Measurements from ENCODE around the gene WDR46.
A peak's percentile ranks its signal among the peaks of the same experiment; 100 is the strongest.

Gene WDR46

DNA sequence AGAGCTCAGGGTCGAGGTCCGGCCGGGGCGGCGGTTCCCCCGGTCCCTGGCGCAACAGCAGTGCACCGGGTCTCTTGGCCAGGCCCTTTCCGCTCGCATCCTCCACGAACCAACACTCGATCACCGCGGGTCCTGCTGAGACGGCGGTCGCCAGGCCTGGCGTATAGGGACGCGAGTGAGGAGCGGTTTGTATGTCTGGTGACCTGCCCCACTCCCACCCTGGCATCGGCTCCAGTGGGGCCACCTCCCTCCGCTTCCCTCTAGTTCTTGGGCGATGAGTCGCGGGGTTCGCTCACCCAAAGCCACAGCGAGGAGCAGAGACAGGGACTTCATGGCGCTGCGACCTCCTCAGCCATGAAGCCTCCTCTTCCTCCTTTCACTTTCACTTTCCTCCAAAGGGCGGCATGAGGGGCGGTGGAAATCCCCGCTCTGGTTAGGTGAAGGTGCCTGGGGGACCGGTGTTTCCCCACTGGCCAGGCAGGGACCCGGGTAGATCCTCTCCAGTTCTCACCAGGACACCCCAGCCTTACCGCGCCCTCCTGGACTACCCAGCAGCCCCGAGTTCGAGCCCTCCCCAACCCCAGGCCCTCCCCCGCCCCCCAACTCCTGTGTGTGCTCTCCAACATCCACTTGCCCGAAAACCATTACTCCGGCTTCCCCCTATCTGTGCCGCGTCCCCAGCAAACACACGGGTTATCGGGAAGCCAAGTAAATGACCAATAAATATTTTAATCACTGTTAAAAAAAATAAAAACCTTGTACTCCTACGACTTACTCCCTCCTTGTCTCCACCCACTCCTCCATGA, 24.9 kb upstream of the WDR46 start, which contains the start of gene TAPBP:
Gene TAPBP (minus strand): TSS at position 370 of the 806 bp plus-strand sequence. CDS start 37 bp downstream, at position 333.
- DNase-seq (ENCODE audit: low read depth), result peak; percentile 80

- no peak for DNase-seq (ENCODE audit: low read depth)
Observed at GRCh38 chr6:33313105-33313708, 24.2 kb upstream of the WDR46 start.

- peak; percentile 63 for DNase-seq (ENCODE audit: low read depth)
Observed at GRCh38 chr6:33312361-33313104, 23.5 kb upstream of the WDR46 start.

- DNase-seq (ENCODE audit: low read depth), result no peak
Observed at GRCh38 chr6:33306356-33306755, 17.3 kb upstream of the WDR46 start.

DNA sequence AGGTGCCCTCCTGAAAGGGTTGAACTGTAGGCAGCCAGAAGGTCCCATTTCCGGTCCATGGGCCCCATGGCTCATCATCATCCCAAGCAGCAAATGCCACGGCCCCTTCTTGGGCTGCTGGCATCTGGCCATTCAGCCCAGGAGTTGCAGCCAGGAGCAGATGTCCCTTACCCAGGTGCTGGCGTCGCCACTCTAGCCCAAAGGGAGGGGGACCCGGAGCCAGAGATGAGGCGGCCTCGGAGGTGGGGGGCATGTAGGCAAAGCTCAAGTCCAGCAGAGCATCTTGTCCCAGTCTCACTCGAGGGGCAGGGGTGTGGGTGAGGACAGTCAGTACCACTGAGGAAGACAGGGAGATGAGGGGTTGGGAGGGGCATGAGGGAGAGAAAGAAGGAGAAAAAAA, 16.0 kb upstream of the WDR46 start:
- DNase-seq (ENCODE audit: low read depth), result no peak

GRCh38 chr6:33304216-33304615, 15.2 kb upstream of the WDR46 start:
- DNase-seq (ENCODE audit: low read depth), result no peak

DNA sequence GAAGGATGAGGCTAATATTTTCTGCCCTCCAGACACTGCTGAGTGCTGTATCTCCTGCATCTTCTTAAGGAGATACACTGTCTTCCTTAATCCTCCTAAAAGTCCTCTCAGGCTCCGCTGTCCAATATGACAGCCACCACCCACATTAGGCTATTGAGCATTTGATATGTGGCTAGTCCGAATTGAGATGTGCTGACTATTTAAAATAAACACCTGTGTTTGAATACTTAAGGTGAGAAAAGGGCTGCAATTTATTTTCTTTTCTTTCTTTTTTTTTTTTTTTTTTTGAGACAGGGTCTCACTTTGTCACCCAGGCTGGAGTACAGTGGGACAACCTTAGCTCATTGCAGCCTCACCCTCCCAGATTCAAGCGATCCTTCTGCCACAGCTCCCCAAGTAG, 12.8 kb upstream of the WDR46 start:
- DNase-seq (ENCODE audit: low read depth), result no peak

DNA sequence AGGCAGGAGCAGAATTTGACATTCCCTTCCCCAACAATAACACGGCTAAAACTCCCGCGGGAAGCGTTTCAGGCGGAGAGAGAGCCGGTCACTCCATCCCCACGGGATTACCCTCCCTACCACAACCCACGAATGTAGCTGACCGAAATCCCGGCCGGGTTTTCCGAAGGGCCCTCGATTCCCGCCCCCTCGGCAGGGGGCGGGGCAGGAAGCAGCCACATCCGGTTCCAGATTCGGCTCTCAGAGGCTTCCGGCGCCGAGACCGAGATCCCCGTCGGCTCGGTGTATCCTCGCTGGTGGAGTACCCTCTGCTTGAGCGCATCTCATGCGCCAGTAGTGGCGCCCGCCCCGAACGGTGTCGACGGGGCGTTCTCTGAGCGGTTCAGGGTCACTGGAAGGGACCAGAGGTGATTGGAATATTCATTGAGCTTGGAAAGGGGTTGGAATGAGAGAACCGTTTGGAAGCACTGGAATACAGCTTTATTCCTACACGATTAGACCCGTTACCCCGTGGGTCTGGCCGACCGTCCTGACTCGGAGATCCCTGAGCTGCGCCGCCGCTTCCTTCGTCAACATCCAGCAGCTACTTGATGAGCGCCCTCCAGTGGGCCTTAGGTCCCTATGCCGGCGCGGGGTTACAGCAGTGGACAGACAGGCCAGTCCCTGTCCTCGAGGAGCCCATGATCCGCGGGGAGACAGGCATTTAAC, 10.4 kb upstream of the WDR46 start:
- DNase-seq (ENCODE audit: low read depth), result peak; percentile 85

GRCh38 chr6:33298773-33299236, 9.8 kb upstream of the WDR46 start, which contains the start of gene RGL2:
Gene RGL2 (minus strand): TSS chr6:33298942. CDS start chr6:33298610, 332 bp downstream.
- no peak for DNase-seq (ENCODE audit: low read depth)

DNA sequence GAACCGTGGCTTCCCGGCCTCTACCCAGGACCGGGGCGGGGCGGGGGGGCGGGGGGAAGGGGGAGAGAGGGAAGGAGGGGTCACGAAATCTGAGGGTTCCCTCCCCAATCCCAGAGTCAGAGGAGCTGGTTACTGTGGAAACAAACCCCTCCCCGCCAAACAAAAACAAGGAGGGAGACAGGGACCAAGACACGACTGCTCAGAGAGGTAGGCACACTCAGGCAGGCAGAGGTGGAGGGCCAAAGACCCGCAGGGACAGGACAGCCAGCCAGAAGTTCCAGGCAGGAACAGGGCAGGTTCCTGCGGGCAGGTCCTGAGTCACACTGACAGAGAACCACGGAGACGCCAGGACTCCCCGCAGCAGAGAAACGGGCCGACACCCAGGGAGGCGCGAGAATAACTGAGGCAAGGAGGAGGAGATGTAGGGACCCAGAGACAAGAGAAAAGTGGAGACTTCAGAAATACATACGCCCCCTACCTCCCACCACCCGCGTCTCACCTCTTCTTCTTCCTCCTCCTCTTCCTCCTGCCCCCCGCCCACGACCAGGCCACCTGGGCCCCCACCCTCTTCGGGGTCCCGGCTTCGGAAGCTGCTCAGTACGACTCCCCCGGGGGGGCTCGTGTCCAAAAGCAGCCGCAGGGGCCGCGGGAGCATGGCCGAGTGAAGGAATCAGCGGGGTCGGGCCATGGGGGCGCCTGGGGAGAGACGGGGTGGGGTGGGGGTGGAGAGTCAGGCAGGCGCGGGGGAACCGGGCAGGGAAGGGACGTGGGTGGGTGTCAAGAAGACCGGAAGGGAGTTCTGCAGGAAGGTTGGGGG, 9.1 kb upstream of the WDR46 start:
- no peak for DNase-seq (ENCODE audit: low read depth)

- DNase-seq (ENCODE audit: low read depth), result no peak
Observed at GRCh38 chr6:33297406-33297955, 8.4 kb upstream of the WDR46 start.

GRCh38 chr6:33296797-33297405, 7.9 kb upstream of the WDR46 start:
- no peak for DNase-seq (ENCODE audit: low read depth)

DNA sequence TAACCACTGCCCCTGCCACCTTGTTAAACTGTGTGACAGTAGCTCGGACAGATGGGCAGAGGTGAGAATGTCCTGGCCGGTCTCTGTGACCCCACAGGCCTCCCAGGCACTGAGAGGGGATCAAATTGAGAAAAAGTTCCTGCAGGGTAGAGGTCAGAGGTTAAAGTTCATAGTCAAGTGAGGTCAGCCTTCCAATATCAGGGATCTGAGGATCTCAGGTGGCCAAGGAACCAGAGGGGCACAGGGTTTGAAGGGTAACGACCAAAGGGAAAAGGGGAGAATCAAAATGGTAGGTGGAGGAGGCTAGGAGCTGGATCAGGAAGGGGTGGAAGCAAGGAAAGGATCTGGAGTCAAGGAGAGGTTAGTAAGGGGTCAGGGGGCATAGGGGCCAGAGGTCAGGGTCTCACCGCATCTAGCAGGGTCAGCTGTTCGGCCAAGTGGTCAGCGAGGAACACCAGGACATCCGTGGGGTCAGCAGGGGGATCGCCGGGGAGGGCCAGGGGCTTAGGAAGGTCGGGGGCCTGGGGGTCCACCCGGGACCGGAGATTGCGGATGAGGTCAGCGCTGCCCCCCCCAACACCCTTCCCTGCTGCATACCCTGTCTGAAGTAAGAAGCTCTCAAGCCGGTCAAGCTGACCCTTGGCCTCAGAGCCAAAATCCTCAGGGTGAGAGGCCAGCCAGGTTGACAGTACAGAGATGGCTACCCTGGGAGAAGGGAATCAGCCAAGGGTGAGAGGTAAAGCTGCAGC, 6.8 kb upstream of the WDR46 start:
- DNase-seq (ENCODE audit: low read depth), result no peak

GRCh38 chr6:33294086-33294823, 5.2 kb upstream of the WDR46 start:
- no peak for DNase-seq (ENCODE audit: low read depth)

GRCh38 chr6:33292996-33293682, 4.1 kb upstream of the WDR46 start:
- DNase-seq (ENCODE audit: low read depth), result no peak

DNA sequence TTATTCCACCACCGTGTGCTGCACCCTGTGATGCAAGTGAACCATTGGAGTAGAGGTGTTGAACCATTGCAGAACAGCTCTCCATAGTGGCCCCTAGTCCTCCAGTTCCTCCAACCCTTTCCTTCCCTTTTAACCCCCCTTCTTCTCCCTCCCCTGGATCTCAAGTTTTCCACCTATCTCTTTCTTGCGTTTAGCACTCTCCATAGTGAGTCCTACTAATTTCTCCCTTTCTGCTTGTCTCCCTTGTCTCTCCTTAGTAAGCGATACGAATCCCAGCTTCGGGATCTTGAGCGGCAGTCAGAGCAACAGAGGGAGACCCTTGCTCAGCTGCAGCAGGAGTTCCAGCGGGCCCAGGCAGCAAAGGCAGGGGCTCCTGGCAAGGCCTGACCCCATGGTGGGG, 1.4 kb upstream of the WDR46 start:
- no peak for DNase-seq (ENCODE audit: low read depth)

DNA sequence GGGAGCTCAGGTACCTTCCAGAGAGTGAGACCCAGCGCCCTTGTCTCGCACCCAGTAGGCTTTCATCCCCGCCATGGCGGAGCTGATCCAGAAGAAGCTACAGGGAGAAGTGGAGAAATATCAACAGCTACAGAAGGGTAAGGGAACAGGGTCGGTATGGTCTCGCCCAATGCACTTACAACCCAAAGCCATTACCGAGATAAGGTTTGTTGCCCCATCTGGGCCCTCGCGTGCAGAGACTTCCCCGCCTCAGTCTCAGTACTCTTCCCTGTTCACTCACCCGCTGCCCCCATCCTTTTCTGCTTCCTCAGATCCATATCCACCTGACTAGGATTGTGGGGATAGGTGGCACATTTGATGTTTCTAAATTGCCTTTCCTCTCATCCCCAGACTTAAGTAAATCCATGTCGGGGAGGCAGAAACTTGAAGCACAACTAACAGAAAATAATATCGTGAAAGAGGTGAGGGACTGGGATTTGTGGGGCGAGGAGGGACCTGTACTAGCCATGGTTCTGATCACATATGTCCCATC, 811 bp upstream of the WDR46 start:
- no peak for DNase-seq (ENCODE audit: low read depth)

Measured in stimulated activated CD8-positive, alpha-beta memory T cell treated with anti-CD3 and anti-CD28 coated beads, Interleukin-12 subunit alpha, Interleukin-12 subunit beta, amount 100 ng/mL, for 4 hours (primary cell).